Endothelial cell of umbilical vein (primary cell): ENCODE measurements around the gene SNX3.

Source experiments
- EZH2 ChIP-seq: IDR thresholded peaks from 2 replicates; pipeline ENCODE4 v1.6.1; 2012; ENCODE audit warnings: borderline replicate concordance, low read depth, mild to moderate bottlenecking, moderate library complexity, low read length, inconsistent platforms; ENCODE audit not compliant: severe bottlenecking
- GATA2 ChIP-seq: IDR thresholded peaks from 2 replicates; pipeline ENCODE4 v1.7.0; 2011; ENCODE audit warnings: low read depth, mild to moderate bottlenecking, moderate library complexity, mixed read lengths, low read length; ENCODE audit not compliant: insufficient read length, insufficient read depth
- JUN ChIP-seq: IDR thresholded peaks from 2 replicates; pipeline ENCODE4 v1.6.1; 2011; ENCODE audit warnings: borderline replicate concordance, low read depth; ENCODE audit not compliant: insufficient read length, insufficient read depth
- POLR2A ChIP-seq: IDR thresholded peaks from 2 replicates; pipeline ENCODE4 v1.6.1; 2012; ENCODE audit warnings: low read depth, mild to moderate bottlenecking, control low read depth, low read length
- POLR2AphosphoS5 ChIP-seq: IDR thresholded peaks from 2 replicates; pipeline ENCODE4 v1.6.1; 2012; ENCODE audit warnings: low read depth, mild to moderate bottlenecking, control low read depth, low read length, moderate library complexity; ENCODE audit not compliant: insufficient read depth
- TF ChIP-seq, protein P1 (sequence below), 2 donors: IDR thresholded peaks; 1 replicate in 1 of 2; 2 replicates in 1 of 2; pipeline ENCODE4 v1.5.1; 2011; ENCODE audit warnings: low read length in 2 of 2, mild to moderate bottlenecking in 2 of 2, moderate library complexity in 2 of 2, control low read depth in 1 of 2, inconsistent platforms in 1 of 2, low read depth in 1 of 2; ENCODE audit not compliant: insufficient read depth in 1 of 2; ENCODE audit errors: extremely low read depth in 1 of 2
- TF ChIP-seq, protein P2 (sequence below): IDR thresholded peaks from 2 replicates; pipeline ENCODE4 v1.6.1; 2011; ENCODE audit not compliant: insufficient read depth, insufficient read length

DNA sequence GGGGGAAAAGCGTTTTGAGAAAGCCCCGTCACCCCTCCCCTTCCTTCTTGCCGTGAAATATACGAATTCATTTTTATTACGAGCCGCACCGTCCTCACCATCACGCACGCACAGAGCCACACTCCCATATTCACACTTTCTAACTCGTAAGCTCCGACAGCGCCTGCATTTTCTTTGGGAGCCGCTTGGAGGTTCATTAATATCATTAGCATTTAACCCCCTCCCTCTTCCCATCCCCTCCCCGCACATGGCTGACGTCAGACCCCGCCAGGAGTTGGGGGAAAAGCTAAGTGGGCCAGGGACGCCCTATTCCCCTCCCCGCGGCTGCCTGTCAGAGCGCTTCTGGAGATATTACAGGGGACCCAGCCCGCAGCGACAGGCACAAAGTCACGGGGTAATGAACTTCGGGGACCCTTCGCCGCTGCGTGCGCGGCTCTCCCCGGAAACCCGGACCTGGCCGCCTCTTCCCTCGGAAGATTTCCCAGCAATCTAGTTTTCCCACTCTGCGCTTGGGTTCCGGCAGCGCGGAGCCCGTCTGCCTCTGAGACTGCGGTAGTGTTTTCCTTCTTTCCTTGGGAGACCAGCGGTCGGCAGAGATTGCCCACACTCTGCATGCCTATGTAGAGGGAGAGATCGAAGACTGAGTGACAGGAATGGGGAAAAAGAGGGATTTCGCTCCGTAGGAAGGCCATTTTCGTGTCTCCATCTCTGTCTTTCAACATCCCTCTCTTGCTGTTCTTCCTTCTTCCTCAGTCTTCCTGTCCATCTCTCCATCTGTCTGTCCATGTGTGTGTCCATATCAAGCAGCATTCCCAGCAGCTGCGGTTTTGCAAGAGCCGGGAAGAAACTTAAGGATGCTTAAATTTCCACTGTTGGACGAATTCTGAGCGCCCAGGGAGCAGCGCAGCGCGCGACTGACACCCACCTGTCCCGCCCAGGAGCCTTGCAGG lies 94.9 kb downstream of the SNX3 start, which contains the start of gene NR2E1:
- TF ChIP-seq, protein P1, sequence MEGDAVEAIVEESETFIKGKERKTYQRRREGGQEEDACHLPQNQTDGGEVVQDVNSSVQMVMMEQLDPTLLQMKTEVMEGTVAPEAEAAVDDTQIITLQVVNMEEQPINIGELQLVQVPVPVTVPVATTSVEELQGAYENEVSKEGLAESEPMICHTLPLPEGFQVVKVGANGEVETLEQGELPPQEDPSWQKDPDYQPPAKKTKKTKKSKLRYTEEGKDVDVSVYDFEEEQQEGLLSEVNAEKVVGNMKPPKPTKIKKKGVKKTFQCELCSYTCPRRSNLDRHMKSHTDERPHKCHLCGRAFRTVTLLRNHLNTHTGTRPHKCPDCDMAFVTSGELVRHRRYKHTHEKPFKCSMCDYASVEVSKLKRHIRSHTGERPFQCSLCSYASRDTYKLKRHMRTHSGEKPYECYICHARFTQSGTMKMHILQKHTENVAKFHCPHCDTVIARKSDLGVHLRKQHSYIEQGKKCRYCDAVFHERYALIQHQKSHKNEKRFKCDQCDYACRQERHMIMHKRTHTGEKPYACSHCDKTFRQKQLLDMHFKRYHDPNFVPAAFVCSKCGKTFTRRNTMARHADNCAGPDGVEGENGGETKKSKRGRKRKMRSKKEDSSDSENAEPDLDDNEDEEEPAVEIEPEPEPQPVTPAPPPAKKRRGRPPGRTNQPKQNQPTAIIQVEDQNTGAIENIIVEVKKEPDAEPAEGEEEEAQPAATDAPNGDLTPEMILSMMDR (IDR thresholded peaks at IDR 0.05; ENCODE audit: extremely low read depth in 1 of 2, insufficient read depth in 1 of 2, low read depth in 1 of 2, low read length in 2 of 2): no peak
- TF ChIP-seq POLR2A (no peak), JUN (no peak), POLR2AphosphoS5 (no peak), EZH2 (peak; percentile 61), GATA2 (no peak)
- TF ChIP-seq, protein P2, sequence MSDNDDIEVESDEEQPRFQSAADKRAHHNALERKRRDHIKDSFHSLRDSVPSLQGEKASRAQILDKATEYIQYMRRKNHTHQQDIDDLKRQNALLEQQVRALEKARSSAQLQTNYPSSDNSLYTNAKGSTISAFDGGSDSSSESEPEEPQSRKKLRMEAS: no peak
